ENCODE results near the gene ACTR3. TPM values are rescaled to one million over a fixed set of nuclear protein-coding genes. Genes with fewer than 3 reads are reported as not detected.
"Not testable (repeated sequence)": the region's sequence is repeated elsewhere in the genome, so short reads cannot be mapped to it uniquely, and the experiment has no call there.

Gene ACTR3
- total RNA-seq, 5 donors from 2014 or later (not counting 1 experiment from before 2014, with no cell fraction given) = 228 to 277 (median 255) TPM

GRCh38 chr2:113926314-113926713 is 36.4 kb downstream of the ACTR3 start:
- peak overlapping the region in 1 of 2 donors; percentile 37 for H3K27ac Mint-ChIP-seq
- POLR2A ChIA-PET = no interaction called here
- H3K27me3 Mint-ChIP-seq = no peaks in the 10 kb centered on the region
- no peaks in the 10 kb centered on the region for H3K9me3 ChIP-seq
- no peak for ATAC-seq (replicated peaks in 1 of 4)
- H3K36me3 Mint-ChIP-seq = peaks cover 37% of the 10 kb centered on the region
- DNase-seq = no peak
- H3K4me3 Mint-ChIP-seq = no peak overlapping the region
- H3K9me3 Mint-ChIP-seq = no peaks in the 10 kb centered on the region
- whole genome bisulfite sequencing (ENCODE audit: insufficient coverage) = 100% methylated on average over 2 of the region's 3 CpGs
- no peaks in the 10 kb centered on the region for H3K27me3 ChIP-seq (replicated peaks in 1 of 2; ENCODE audit: control insufficient read depth in 2 of 2, extremely low read depth in 1 of 2, insufficient read depth in 2 of 2, low read length in 1 of 2)
- CTCF ChIA-PET = no interaction called here
- H3K27ac ChIP-seq (ENCODE audit: low read length) = no peak overlapping the region
- no peaks in the 10 kb centered on the region for H3K4me1 ChIP-seq (ENCODE audit: control insufficient read depth in 1 of 2, extremely low read depth in 1 of 2, insufficient read depth in 2 of 2, low read length in 2 of 2)
- no peak overlapping the region for H3K4me3 ChIP-seq (ENCODE audit: control insufficient read depth in 1 of 2, extremely low read depth in 1 of 2, low read length in 1 of 2)
- peaks cover 0 to 73% of the 10 kb centered on the region in 2 donors for H3K36me3 ChIP-seq (ENCODE audit: control insufficient read depth in 2 of 2, extremely low read depth in 1 of 2, insufficient read depth in 1 of 2, low read length in 1 of 2)
- peaks cover 34 to 46% (median 40%) of the 10 kb centered on the region in 3 donors for H3K4me1 Mint-ChIP-seq

- Histone ChIP-seq H3K27me3 (replicated peaks in 1 of 2; ENCODE audit: control insufficient read depth in 2 of 2, extremely low read depth in 1 of 2, insufficient read depth in 2 of 2, low read length in 1 of 2) (no peaks in the 10 kb centered on the region), H3K4me1 (ENCODE audit: control insufficient read depth in 1 of 2, extremely low read depth in 1 of 2, insufficient read depth in 2 of 2, low read length in 2 of 2) (no peaks in the 10 kb centered on the region), H3K4me3 (ENCODE audit: control insufficient read depth in 1 of 2, extremely low read depth in 1 of 2, low read length in 1 of 2) (no peak overlapping the region), H3K36me3 (ENCODE audit: control insufficient read depth in 2 of 2, extremely low read depth in 1 of 2, insufficient read depth in 1 of 2, low read length in 1 of 2) (peaks cover 0 to 73% of the 10 kb centered on the region in 2 donors), H3K9me3 (no peaks in the 10 kb centered on the region), H3K27ac (ENCODE audit: low read length) (no peak overlapping the region)
- H3K36me3 Mint-ChIP-seq = peaks cover 41% of the 10 kb centered on the region
- H3K4me1 Mint-ChIP-seq = peaks cover 36 to 39% (median 36%) of the 10 kb centered on the region in 3 donors
- DNase-seq (no peak), ATAC-seq (replicated peaks in 1 of 4) (no peak)
- H3K4me3 Mint-ChIP-seq = no peak overlapping the region
- peak overlapping the region; percentile 15 to 71 for H3K27ac Mint-ChIP-seq
- WGBS (ENCODE audit: insufficient coverage) = no CpG with 5 or more reads among the region's 1 CpG
- H3K27me3 Mint-ChIP-seq = no peaks in the 10 kb centered on the region
- ChIA-PET CTCF (no interaction called here), POLR2A (interaction anchor here in 1 of 2 donors (1.0 kb wide), 1 partner anchor 35 kb away, joined by 3 read pairs; no protein-coding TSS in a partner anchor)
- no peaks in the 10 kb centered on the region for H3K9me3 Mint-ChIP-seq
These were observed 40.6 kb downstream of the ACTR3 start for GRCh38 chr2:113930448-113930847.

GRCh38 chr2:113937501-113937900 is 47.6 kb downstream of the ACTR3 start:
- H3K27me3 ChIP-seq (replicated peaks in 1 of 2; ENCODE audit: control insufficient read depth in 2 of 2, extremely low read depth in 1 of 2, insufficient read depth in 2 of 2, low read length in 1 of 2) = no peaks in the 10 kb centered on the region
- Mint-ChIP-seq H3K27me3 (no peaks in the 10 kb centered on the region), H3K4me3 (no peak overlapping the region), H3K27ac (peak overlapping the region in 1 of 2 donors; percentile 61), H3K9me3 (peaks cover 0 to 11% (median 6%) of the 10 kb centered on the region in 3 donors), H3K4me1 (peaks cover 4 to 12% (median 6%) of the 10 kb centered on the region in 3 donors), H3K36me3 (peaks cover 55% of the 10 kb centered on the region)
- H3K4me1 ChIP-seq (ENCODE audit: control insufficient read depth in 1 of 2, extremely low read depth in 1 of 2, insufficient read depth in 2 of 2, low read length in 2 of 2) = no peaks in the 10 kb centered on the region
- H3K9me3 ChIP-seq = peaks cover 9% of the 10 kb centered on the region
- CTCF ChIA-PET = interaction anchor here in 1 of 2 donors (0.5 kb wide), 1 partner anchor 9 kb away, joined by 5 read pairs; no protein-coding TSS in a partner anchor
- H3K36me3 ChIP-seq (ENCODE audit: control insufficient read depth in 2 of 2, extremely low read depth in 1 of 2, insufficient read depth in 1 of 2, low read length in 1 of 2) = peaks cover 13 to 72% of the 10 kb centered on the region in 2 donors
- ATAC-seq (replicated peaks in 1 of 4) (no peak), DNase-seq (no peak)
- H3K27ac ChIP-seq (ENCODE audit: low read length) = no peak overlapping the region
- no peak overlapping the region for H3K4me3 ChIP-seq (ENCODE audit: control insufficient read depth in 1 of 2, extremely low read depth in 1 of 2, low read length in 1 of 2)
- POLR2A ChIA-PET = no interaction called here

GRCh38 chr2:113940891-113941290 is 51.0 kb downstream of the ACTR3 start:
- H3K4me1 ChIP-seq (ENCODE audit: control insufficient read depth in 1 of 2, extremely low read depth in 1 of 2, insufficient read depth in 2 of 2, low read length in 2 of 2) = no peaks in the 10 kb centered on the region
- ChIA-PET CTCF (no interaction called here), POLR2A (no interaction called here)
- peaks cover 18 to 77% of the 10 kb centered on the region in 2 donors for H3K36me3 ChIP-seq (ENCODE audit: control insufficient read depth in 2 of 2, extremely low read depth in 1 of 2, insufficient read depth in 1 of 2, low read length in 1 of 2)
- H3K4me3 ChIP-seq (ENCODE audit: control insufficient read depth in 1 of 2, extremely low read depth in 1 of 2, low read length in 1 of 2) = no peak overlapping the region
- no peaks in the 10 kb centered on the region for H3K27me3 Mint-ChIP-seq
- 100% methylated on average over 3 of the region's 5 CpGs for WGBS (ENCODE audit: insufficient coverage)
- H3K36me3 Mint-ChIP-seq = peaks cover 48% of the 10 kb centered on the region
- DNase-seq = no peak
- peaks cover 2 to 6% (median 2%) of the 10 kb centered on the region in 3 donors for H3K4me1 Mint-ChIP-seq
- ATAC-seq (replicated peaks in 1 of 4) = no peak
- H3K9me3 ChIP-seq = peaks cover 9% of the 10 kb centered on the region
- H3K4me3 Mint-ChIP-seq = no peak overlapping the region
- H3K27me3 ChIP-seq (replicated peaks in 1 of 2; ENCODE audit: control insufficient read depth in 2 of 2, extremely low read depth in 1 of 2, insufficient read depth in 2 of 2, low read length in 1 of 2) = no peaks in the 10 kb centered on the region
- H3K9me3 Mint-ChIP-seq = peaks cover 0 to 16% (median 9%) of the 10 kb centered on the region in 3 donors
- H3K27ac Mint-ChIP-seq = peak overlapping the region in 1 of 2 donors; percentile 38
- H3K27ac ChIP-seq (ENCODE audit: low read length) = no peak overlapping the region

- H3K9me3 Mint-ChIP-seq; H3K27ac ChIP-seq (ENCODE audit: low read length); DNase-seq; H3K4me3 ChIP-seq (ENCODE audit: control insufficient read depth in 1 of 2, extremely low read depth in 1 of 2, low read length in 1 of 2); H3K4me1 ChIP-seq (ENCODE audit: control insufficient read depth in 1 of 2, extremely low read depth in 1 of 2, insufficient read depth in 2 of 2, low read length in 2 of 2); ATAC-seq (replicated peaks in 1 of 4); H3K9me3 ChIP-seq; H3K27me3 Mint-ChIP-seq; H3K27me3 ChIP-seq (replicated peaks in 1 of 2; ENCODE audit: control insufficient read depth in 2 of 2, extremely low read depth in 1 of 2, insufficient read depth in 2 of 2, low read length in 1 of 2); H3K4me3 Mint-ChIP-seq: not testable (repeated sequence)
- H3K36me3 Mint-ChIP-seq = peaks cover 41% of the 10 kb centered on the region
- H3K4me1 Mint-ChIP-seq = peaks cover 2 to 11% (median 4%) of the 10 kb centered on the region in 3 donors
- H3K27ac Mint-ChIP-seq = peak overlapping the region in 1 of 2 donors; percentile 36
- ChIA-PET POLR2A (interaction anchor here in 1 of 2 donors (0.6 kb wide), 1 partner anchor 14 kb away, joined by 4 read pairs; no protein-coding TSS in a partner anchor), CTCF (interaction anchor here in 1 of 2 donors (0.9 kb wide), 1 partner anchor 20 kb away, joined by 3 read pairs; no protein-coding TSS in a partner anchor)
- peaks cover 10 to 80% of the 10 kb centered on the region in 2 donors for H3K36me3 ChIP-seq (ENCODE audit: control insufficient read depth in 2 of 2, extremely low read depth in 1 of 2, insufficient read depth in 1 of 2, low read length in 1 of 2)
- WGBS (ENCODE audit: insufficient coverage) = no CpG with 5 or more reads among the region's 2 CpGs
These were observed 55.9 kb downstream of the ACTR3 start for GRCh38 chr2:113945784-113946183.

GRCh38 chr2:113950906-113951305 is 61.0 kb downstream of the ACTR3 start:
- H3K27me3 ChIP-seq (replicated peaks in 1 of 2; ENCODE audit: control insufficient read depth in 2 of 2, extremely low read depth in 1 of 2, insufficient read depth in 2 of 2, low read length in 1 of 2); H3K4me3 ChIP-seq (ENCODE audit: control insufficient read depth in 1 of 2, extremely low read depth in 1 of 2, low read length in 1 of 2); H3K9me3 Mint-ChIP-seq; H3K9me3 ChIP-seq; H3K4me3 Mint-ChIP-seq; H3K27me3 Mint-ChIP-seq; CTCF ChIA-PET; ATAC-seq (replicated peaks in 1 of 4); H3K4me1 ChIP-seq (ENCODE audit: control insufficient read depth in 1 of 2, extremely low read depth in 1 of 2, insufficient read depth in 2 of 2, low read length in 2 of 2); POLR2A ChIA-PET; DNase-seq; H3K27ac ChIP-seq (ENCODE audit: low read length): not testable (repeated sequence)
- H3K4me1 Mint-ChIP-seq = peaks cover 13 to 22% (median 21%) of the 10 kb centered on the region in 3 donors
- peaks cover 51% of the 10 kb centered on the region for H3K36me3 Mint-ChIP-seq
- peaks cover 8 to 81% of the 10 kb centered on the region in 2 donors for H3K36me3 ChIP-seq (ENCODE audit: control insufficient read depth in 2 of 2, extremely low read depth in 1 of 2, insufficient read depth in 1 of 2, low read length in 1 of 2)
- no CpG with 5 or more reads among the region's 3 CpGs for WGBS (ENCODE audit: insufficient coverage)
- H3K27ac Mint-ChIP-seq = peak overlapping the region in 1 of 2 donors; percentile 41
